Colonic mucosa (tissue), 4 donors: ENCODE measurements around the gene ING4. TPM values are rescaled to one million over a fixed set of nuclear protein-coding genes. Genes with fewer than 3 reads are reported as not detected.

ENCODE experiments used
- DNase-seq: peaks from one replicate; pipeline ENCODE4 v3.0.0-alpha.2; 2020
- H3K27ac ChIP-seq: fragments of 200-600 bp; one replicate; pipeline ENCODE4 v1.8.0; 2021
- H3K27me3 ChIP-seq: fragments of 200-600 bp; one replicate; pipeline ENCODE4 v1.8.0; 2021
- H3K36me3 ChIP-seq: fragments of 200-600 bp; one replicate; pipeline ENCODE4 v1.8.0; 2021
- H3K4me1 ChIP-seq: fragments of 200-600 bp; one replicate; pipeline ENCODE4 v1.8.0; 2021; ENCODE audit warnings: mild to moderate bottlenecking
- H3K4me3 ChIP-seq: fragments of 200-600 bp; one replicate; pipeline ENCODE4 v1.8.0; 2021
- H3K9ac ChIP-seq, 2 donors: one replicate each; pipeline ENCODE4 v1.7.0; 2013; ENCODE audit warnings: control low read depth in 2 of 2, low read depth in 2 of 2, low read length in 2 of 2
- H3K9me3 ChIP-seq: fragments of 200-600 bp; one replicate; pipeline ENCODE4 v1.8.0; 2021
- CTCF ChIP-seq: fragments of 200-600 bp; IDR thresholded peaks from one replicate; pipeline ENCODE4 v1.8.0; 2022; ENCODE audit warnings: antibody characterized with exemption, mild to moderate bottlenecking
- intact Hi-C: fragments of 100-400 bp; cut with DNase I; formaldehyde crosslinking; loops from one replicate; pipeline ENCODE4 v1.14.1; 2022
- total RNA-seq, 2 donors: library from RNA; stranded (reverse); fragmentation: NEBNext Ultra II Directional in 1 of 2; extraction: Animal tissue kit (Norgen Biotek cat#: 25700) in 1 of 2; gene quantifications; one replicate each; pipeline ENCODE4 v1.2.1, GENCODE V29; 2021
- donor health status: healthy.
- donor health status: DM: no; HTN: no; CAD: no.
- donor health status: DM: no; HTN: no; CAD: no.

ING4 gene
- total RNA-seq, 2 donors from 2014 or later, result 20.0 to 33.8 TPM

GRCh38 chr12:6632026-6632983 lies 30.6 kb downstream of the ING4 start:
- intact Hi-C loops, result no loop called here
- Histone ChIP-seq H3K27ac (peak overlapping the region; percentile 86), H3K4me1 (peaks cover 18% of the 10 kb centered on the region), H3K27me3 (no peaks in the 10 kb centered on the region), H3K36me3 (no peaks in the 10 kb centered on the region), H3K9ac (peak overlapping the region; percentile 45 to 82), H3K4me3 (no peak overlapping the region), H3K9me3 (no peaks in the 10 kb centered on the region)
- no peak for TF ChIP-seq CTCF
- peak; percentile 71 for DNase-seq

- peak overlapping the region; percentile 86 for H3K27ac ChIP-seq
- no peaks in the 10 kb centered on the region for H3K9me3 ChIP-seq
- H3K36me3 ChIP-seq, result no peaks in the 10 kb centered on the region
- no peak overlapping the region for H3K4me3 ChIP-seq
- intact Hi-C loops, result no loop called here
- TF ChIP-seq CTCF, result no peak
- peak overlapping the region; percentile 45 to 82 for H3K9ac ChIP-seq
- H3K27me3 ChIP-seq, result no peaks in the 10 kb centered on the region
- peaks cover 18% of the 10 kb centered on the region for H3K4me1 ChIP-seq
- DNase-seq, result peak; percentile 90
Observed at GRCh38 chr12:6631549-6631961, 31.4 kb downstream of the ING4 start.

GRCh38 chr12:6630736-6631135 lies 32.2 kb downstream of the ING4 start:
- Histone ChIP-seq H3K9me3 (no peaks in the 10 kb centered on the region), H3K36me3 (no peaks in the 10 kb centered on the region), H3K27ac (peak overlapping the region; percentile 86), H3K27me3 (no peaks in the 10 kb centered on the region), H3K4me3 (no peak overlapping the region), H3K4me1 (peaks cover 18% of the 10 kb centered on the region), H3K9ac (peak overlapping the region in 1 of 2 donors; percentile 82)
- no peak for DNase-seq
- intact Hi-C loops, result no loop called here
- TF ChIP-seq CTCF, result no peak

GRCh38 chr12:6627616-6628015 lies 35.3 kb downstream of the ING4 start:
- intact Hi-C loops, result no loop called here
- DNase-seq, result no peak
- peaks cover 9% of the 10 kb centered on the region for H3K4me1 ChIP-seq
- no peaks in the 10 kb centered on the region for H3K9me3 ChIP-seq
- H3K27me3 ChIP-seq, result no peaks in the 10 kb centered on the region
- no peak for TF ChIP-seq CTCF
- H3K36me3 ChIP-seq, result no peaks in the 10 kb centered on the region
- H3K4me3 ChIP-seq, result no peak overlapping the region
- no peak overlapping the region for H3K27ac ChIP-seq
- H3K9ac ChIP-seq, result no peak overlapping the region

GRCh38 chr12:6626654-6627283 lies 36.1 kb downstream of the ING4 start:
- intact Hi-C loops, result no loop called here
- Histone ChIP-seq H3K4me1 (peaks cover 5% of the 10 kb centered on the region), H3K27me3 (no peaks in the 10 kb centered on the region), H3K36me3 (no peaks in the 10 kb centered on the region), H3K4me3 (no peak overlapping the region), H3K27ac (no peak overlapping the region), H3K9me3 (no peaks in the 10 kb centered on the region), H3K9ac (no peak overlapping the region)
- no peak for TF ChIP-seq CTCF
- DNase-seq, result no peak
